Peyer's patch (tissue), 4 donors: ENCODE measurements around the gene CD300C. TPM values are rescaled to one million over a fixed set of nuclear protein-coding genes. Genes with fewer than 3 reads are reported as not detected.

Experiments used
- DNase-seq, 3 donors: peaks; one replicate each; pipeline ENCODE4 v3.0.0-alpha.2; 2017 to 2019
- H3K27ac ChIP-seq, 4 donors: fragments of 200-600 bp; sonication (generic); one replicate each; pipeline ENCODE4 v1.5.1; 2016 to 2019
- H3K27me3 ChIP-seq, 2 donors: fragments of 200-600 bp; sonication (generic); one replicate each; pipeline ENCODE4 v1.5.1; 2019
- H3K36me3 ChIP-seq, 3 donors: fragments of 200-600 bp; sonication (generic); one replicate each; pipeline ENCODE4 v1.5.1; 2016 to 2019
- H3K4me1 ChIP-seq, 4 donors: fragments of 200-600 bp; sonication (generic); one replicate each; pipeline ENCODE4 v1.5.1; 2016 to 2019
- H3K4me3 ChIP-seq, 4 donors: fragments of 200-600 bp; sonication (generic); 1 replicate in 3 of 4; 2 replicates in 1 of 4; pipeline ENCODE4 v1.5.1; 2016 to 2019; ENCODE audit warnings: mild to moderate bottlenecking in 1 of 4
- H3K9me3 ChIP-seq, 4 donors: fragments of 200-600 bp; sonication (generic); one replicate each; pipeline ENCODE4 v1.5.1; 2016 to 2019; ENCODE audit warnings: mild to moderate bottlenecking in 1 of 4
- CTCF ChIP-seq, 6 experiments: fragments of 450-650 bp in 4 of 6; fragments of 200-600 bp in 2 of 6; sonication (generic) in 1 of 6; IDR thresholded peaks; one replicate each; pipeline ENCODE4 v1.5.1; 2017 to 2019; ENCODE audit warnings: antibody characterized with exemption in 6 of 6, mild to moderate bottlenecking in 3 of 6, moderate library complexity in 1 of 6
- POLR2A ChIP-seq, 2 donors: fragments of 450-650 bp; IDR thresholded peaks; one replicate each; pipeline ENCODE4 v1.5.1; 2017; ENCODE audit warnings: antibody characterized with exemption in 2 of 2, mild to moderate bottlenecking in 2 of 2, moderate library complexity in 2 of 2
- total RNA-seq, 4 donors: library from RNA; depleted of rRNA; stranded (reverse); fragments of >200 nt; gene quantifications; one replicate each; pipeline ENCODE4 v1.1.0, GENCODE V29; 2016

Gene CD300C
- total RNA-seq, 4 donors from 2014 or later, result not detected

GRCh38 chr17:74547264-74547663, 1.3 kb upstream of the CD300C start:
- no peak overlapping the region for H3K27ac ChIP-seq
- TF ChIP-seq POLR2A (IDR thresholded peaks at IDR 0.05) (no peak), CTCF (IDR thresholded peaks at IDR 0.05) (no peak)
- no peak overlapping the region for H3K4me3 ChIP-seq
- no peak for DNase-seq
- H3K27me3 ChIP-seq, result no peaks in the 10 kb centered on the region
- no peaks in the 10 kb centered on the region for H3K36me3 ChIP-seq
- H3K4me1 ChIP-seq, result no peaks in the 10 kb centered on the region
- H3K9me3 ChIP-seq, result no peaks in the 10 kb centered on the region

GRCh38 chr17:74546586-74546985, 671 bp upstream of the CD300C start:
- DNase-seq, result peak in 1 of 3 donors; percentile 21
- no peak overlapping the region for H3K27ac ChIP-seq
- H3K9me3 ChIP-seq, result no peaks in the 10 kb centered on the region
- H3K4me1 ChIP-seq, result no peaks in the 10 kb centered on the region
- H3K4me3 ChIP-seq, result no peak overlapping the region
- TF ChIP-seq POLR2A (IDR thresholded peaks at IDR 0.05) (no peak), CTCF (IDR thresholded peaks at IDR 0.05) (no peak)
- no peaks in the 10 kb centered on the region for H3K27me3 ChIP-seq
- no peaks in the 10 kb centered on the region for H3K36me3 ChIP-seq

- DNase-seq, result peak in 1 of 3 donors; percentile 48
- TF ChIP-seq POLR2A (IDR thresholded peaks at IDR 0.05), result no peak
- H3K4me3 ChIP-seq, result peak overlapping the region in 1 of 4 donors; percentile 18
- no peaks in the 10 kb centered on the region for H3K27me3 ChIP-seq
- H3K36me3 ChIP-seq, result no peaks in the 10 kb centered on the region
- no peaks in the 10 kb centered on the region for H3K4me1 ChIP-seq
- H3K27ac ChIP-seq, result peak overlapping the region in 1 of 4 donors; percentile 13
- no peaks in the 10 kb centered on the region for H3K9me3 ChIP-seq
These were observed 698 bp downstream of the CD300C start for GRCh38 chr17:74544991-74545842.

- TF ChIP-seq CTCF (IDR thresholded peaks at IDR 0.05) (no peak), POLR2A (IDR thresholded peaks at IDR 0.05) (no peak)
- DNase-seq, result peak in 1 of 3 donors; percentile 34
- H3K9me3 ChIP-seq, result no peaks in the 10 kb centered on the region
- no peaks in the 10 kb centered on the region for H3K4me1 ChIP-seq
- no peaks in the 10 kb centered on the region for H3K36me3 ChIP-seq
- H3K27ac ChIP-seq, result no peak overlapping the region
- no peak overlapping the region for H3K4me3 ChIP-seq
- no peaks in the 10 kb centered on the region for H3K27me3 ChIP-seq
These were observed 1.8 kb downstream of the CD300C start for GRCh38 chr17:74543891-74544760.

- DNase-seq, result peak in 1 of 3 donors; percentile 30
- H3K36me3 ChIP-seq, result no peaks in the 10 kb centered on the region
- no peak overlapping the region for H3K27ac ChIP-seq
- TF ChIP-seq POLR2A (IDR thresholded peaks at IDR 0.05), result no peak
- TF ChIP-seq CTCF (IDR thresholded peaks at IDR 0.05), result no peak
- H3K4me1 ChIP-seq, result no peaks in the 10 kb centered on the region
- no peak overlapping the region for H3K4me3 ChIP-seq
- H3K27me3 ChIP-seq, result no peaks in the 10 kb centered on the region
- no peaks in the 10 kb centered on the region for H3K9me3 ChIP-seq
These were observed 2.5 kb downstream of the CD300C start for GRCh38 chr17:74543406-74543805.
